GM06990 (cell line): Measurements from ENCODE around the gene PSIP1.

Experiments used
- DNase-seq: peaks from one replicate; pipeline ENCODE4 v3.0.0-alpha.2; 2011; ENCODE audit not compliant: insufficient read length; ENCODE audit errors: extremely low read depth
- H3K27me3 ChIP-seq: replicated peaks from 2 replicates; pipeline ENCODE4 v1.6.0; 2011; ENCODE audit warnings: low read length; ENCODE audit not compliant: control insufficient read depth, insufficient read depth
- H3K36me3 ChIP-seq: 2 replicates; pipeline ENCODE4 v1.5.1; 2011; ENCODE audit warnings: low read length; ENCODE audit not compliant: control insufficient read depth, insufficient read depth
- H3K4me3 ChIP-seq: replicated peaks from 2 replicates; pipeline ENCODE4 v1.5.1; 2011; ENCODE audit warnings: low read depth, mild to moderate bottlenecking, control low read depth, low read length
- CTCF ChIP-seq: IDR thresholded peaks from 2 replicates; pipeline ENCODE4 v1.5.1; 2011; ENCODE audit warnings: low read length, control low read depth, mild to moderate bottlenecking, inconsistent platforms; ENCODE audit not compliant: insufficient read depth, poor library complexity, severe bottlenecking

The PSIP1 gene

GRCh38 chr9:15524845-15525455, 14.2 kb upstream of the PSIP1 start:
- Histone ChIP-seq H3K36me3 (no peaks in the 10 kb centered on the region), H3K27me3 (no peaks in the 10 kb centered on the region), H3K4me3 (no peak overlapping the region)
- no peak for TF ChIP-seq CTCF
- DNase-seq = no peak

DNA sequence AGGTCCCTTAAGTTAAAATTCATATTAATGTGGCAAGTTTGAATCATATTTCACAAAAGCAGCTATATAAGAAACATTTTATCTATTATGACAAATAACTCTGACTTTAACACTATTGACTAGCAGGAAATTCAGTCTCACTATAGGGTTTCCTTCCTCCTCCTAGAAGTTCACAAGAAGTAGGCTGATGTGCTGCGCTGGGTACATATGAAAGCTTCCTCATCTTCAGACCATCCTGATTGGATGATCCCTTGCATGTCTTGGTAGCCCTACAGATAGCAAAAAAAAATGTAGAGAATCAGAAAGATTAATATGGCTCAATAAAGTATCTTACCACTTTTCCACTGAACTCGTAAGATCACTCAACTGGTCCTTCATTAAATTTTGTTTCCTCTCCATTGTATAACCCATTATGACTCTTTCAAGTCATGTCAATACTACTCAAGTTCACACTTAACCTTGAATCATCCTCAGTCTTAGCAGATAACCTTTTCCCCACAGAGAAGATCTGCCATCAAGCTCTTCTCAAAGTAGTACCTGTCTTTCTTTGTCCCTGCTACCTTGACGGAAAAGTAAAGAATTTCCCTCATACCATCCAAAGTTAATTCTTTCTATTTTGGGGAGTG, 11.5 kb upstream of the PSIP1 start:
- DNase-seq = no peak
- no peaks in the 10 kb centered on the region for H3K27me3 ChIP-seq
- no peaks in the 10 kb centered on the region for H3K36me3 ChIP-seq
- H3K4me3 ChIP-seq = no peak overlapping the region
- no peak for TF ChIP-seq CTCF

DNA sequence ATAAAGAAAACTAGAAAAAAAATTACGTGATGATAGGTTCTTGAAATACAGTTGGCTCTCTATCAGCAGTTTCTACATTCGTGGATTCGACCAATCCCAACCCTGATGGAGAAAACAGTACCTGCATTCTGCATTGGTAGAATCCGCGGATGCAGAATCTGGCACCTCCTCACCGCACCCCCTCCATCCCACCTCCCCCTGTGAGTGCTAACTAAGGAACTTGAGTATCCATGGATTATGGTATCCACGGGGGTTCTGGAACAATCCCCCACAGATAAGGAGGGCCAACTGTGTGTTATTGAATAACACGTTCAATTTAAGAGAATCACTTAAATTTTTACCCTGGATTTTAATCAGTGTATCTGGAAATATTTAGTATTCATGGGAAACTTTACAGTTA, 10.5 kb upstream of the PSIP1 start:
- no peak for TF ChIP-seq CTCF
- no peaks in the 10 kb centered on the region for H3K36me3 ChIP-seq
- H3K27me3 ChIP-seq = no peaks in the 10 kb centered on the region
- no peak overlapping the region for H3K4me3 ChIP-seq
- DNase-seq = no peak

DNA sequence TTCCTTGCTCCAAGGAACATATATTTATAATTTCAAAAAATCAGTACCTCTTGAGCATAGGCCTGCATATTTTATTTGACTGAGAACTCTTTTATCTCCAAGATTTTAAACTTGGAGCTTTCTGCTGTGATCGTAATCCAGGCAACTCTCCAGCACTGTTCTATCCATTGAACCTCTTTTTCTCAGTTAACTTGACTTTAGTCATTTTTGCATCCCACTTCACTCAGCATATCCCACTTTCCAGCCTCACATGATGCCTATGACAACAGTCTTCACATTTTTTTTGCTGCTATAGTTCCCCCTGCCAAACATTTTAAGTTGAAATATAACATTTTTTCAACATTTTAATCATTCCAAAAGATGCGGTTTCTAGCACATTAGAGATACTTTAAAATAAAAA, 9.1 kb upstream of the PSIP1 start:
- no peak overlapping the region for H3K4me3 ChIP-seq
- TF ChIP-seq CTCF = no peak
- no peaks in the 10 kb centered on the region for H3K36me3 ChIP-seq
- no peak for DNase-seq
- no peaks in the 10 kb centered on the region for H3K27me3 ChIP-seq

- Histone ChIP-seq H3K4me3 (no peak overlapping the region), H3K36me3 (no peaks in the 10 kb centered on the region), H3K27me3 (no peaks in the 10 kb centered on the region)
- TF ChIP-seq CTCF = peak; percentile 42
- no peak for DNase-seq
Measured at GRCh38 chr9:15513335-15513734, 2.6 kb upstream of the PSIP1 start.
